COLO668 (cell line): ENCODE measurements around the gene ZNF302.

Source experiments
- DNase-seq: peaks from one replicate; lab custom pipeline; 2025; ENCODE audit not compliant: unreplicated experiment; lab: John Stamatoyannopoulos, UW

ZNF302 gene

GRCh38 chr19:34731019-34731829, 53.7 kb downstream of the ZNF302 start:
- DNase-seq: no peak

GRCh38 chr19:34731964-34732363, 54.5 kb downstream of the ZNF302 start:
- no peak for DNase-seq

GRCh38 chr19:34732612-34733211, 55.2 kb downstream of the ZNF302 start:
- peak; percentile 37 for DNase-seq

GRCh38 chr19:34733266-34733745, 55.8 kb downstream of the ZNF302 start:
- DNase-seq: peak; percentile 76

- DNase-seq: peak; percentile 91
Observed at GRCh38 chr19:34733746-34734536, 56.5 kb downstream of the ZNF302 start, which contains the start of gene ZNF181. Gene ZNF181 (plus strand): TSS chr19:34734243. CDS start chr19:34735038, 795 bp downstream.

GRCh38 chr19:34734537-34735103, 57.1 kb downstream of the ZNF302 start:
- peak; percentile 49 for DNase-seq
